HepG2 (cell line): Measurements from ENCODE around the gene IL1RAP. TPM values are rescaled to one million over a fixed set of nuclear protein-coding genes. Genes with fewer than 3 reads are reported as not detected.

ENCODE experiments used
- ATAC-seq: fragments of 200-7000 bp; cut with Tn5 transposase; 3 replicates; pipeline ENCODE4 v1.9.1; 2020; ENCODE audit warnings: mild to moderate bottlenecking, moderate library complexity
- BruUV-seq: library from RNA; stranded (reverse); fragments of 400-500 nt; replicated peaks from 2 replicates; lab custom pipeline; 2021; lab: Mats Ljungman, UMichigan
- CTCF ChIA-PET: fragments of 300-600 bp; formaldehyde crosslinking; extraction: SDS; loops from one replicate; lab custom pipeline; 2021; ENCODE audit warnings: low total read pairs, inconsistent platforms, low intra/inter-chr PET ratio; lab: Yijun Ruan, JAX
- POLR2A ChIA-PET: fragments of 350-600 bp; sonication (Branson Sonifier 250); formaldehyde crosslinking; loops from one replicate; lab custom pipeline; 2020; ENCODE audit warnings: antibody characterized with exemption, inconsistent platforms; lab: Yijun Ruan, JAX
- DNase-seq: peaks from one replicate; pipeline ENCODE4 v3.0.0-alpha.2; 2015; ENCODE audit warnings: low spot score
- FAIRE-seq: peaks from 3 replicates; lab custom pipeline; 2011; peaks lifted over from hg19 to GRCh38; lab: Jason Lieb, UNC
- H2AFZ ChIP-seq: one replicate; pipeline ENCODE4 v1.6.1; 2011; ENCODE audit warnings: low read length, inconsistent platforms
- H3K27ac ChIP-seq: fragments of 300-600 bp; 3 replicates; pipeline ENCODE4 v1.8.0; 2011; ENCODE audit warnings: mixed run types, mild to moderate bottlenecking, mixed read lengths, low read length, inconsistent platforms; ENCODE audit not compliant: insufficient read depth; ENCODE audit errors: extremely low read length
- H3K27me3 ChIP-seq, 2 experiments: fragments of 200-600 bp in 1 of 2; 2 replicates in 1 of 2; 3 replicates in 1 of 2; pipeline versions ENCODE4 v1.6.0 to v1.8.0; 2011; ENCODE audit warnings: low read length in 2 of 2, mild to moderate bottlenecking in 2 of 2, moderate library complexity in 2 of 2, inconsistent platforms in 1 of 2; ENCODE audit not compliant: insufficient read depth in 2 of 2, control insufficient read depth in 1 of 2
- H3K36me3 ChIP-seq, 2 experiments: fragments of 200-600 bp in 1 of 2; replicated peaks in 1 of 2; 2 replicates in 1 of 2; 3 replicates in 1 of 2; pipeline versions ENCODE4 v1.5.1 to v1.8.0; 2011; ENCODE audit warnings: low read length in 2 of 2, inconsistent platforms in 1 of 2; ENCODE audit not compliant: insufficient read depth in 2 of 2, control insufficient read depth in 1 of 2
- H3K4me1 ChIP-seq: 2 replicates; pipeline ENCODE4 v1.5.1; 2012; ENCODE audit warnings: low read length, inconsistent platforms; ENCODE audit not compliant: insufficient read depth
- H3K4me2 ChIP-seq: 2 replicates; pipeline ENCODE4 v1.6.0; 2011; ENCODE audit warnings: low read depth, low read length, inconsistent platforms
- H3K4me3 ChIP-seq, 3 experiments: fragments of 200-600 bp in 1 of 3; sonication (generic), shearing (Covaris generic) in 1 of 3; replicated peaks in 1 of 3; 2 replicates each; pipeline ENCODE4 v1.5.1; 2011 to 2016; ENCODE audit warnings: low read length in 3 of 3, inconsistent platforms in 2 of 3, low read depth in 2 of 3, mild to moderate bottlenecking in 2 of 3, control low read depth in 1 of 3, mixed read lengths in 1 of 3; ENCODE audit not compliant: insufficient read depth in 1 of 3
- H3K79me2 ChIP-seq: one replicate; pipeline ENCODE4 v1.6.1; 2011; ENCODE audit warnings: low read length, inconsistent platforms; ENCODE audit not compliant: insufficient read depth
- H3K9ac ChIP-seq: 2 replicates; pipeline ENCODE4 v1.6.0; 2011; ENCODE audit warnings: mild to moderate bottlenecking, low read depth, low read length, inconsistent platforms; ENCODE audit not compliant: insufficient read depth
- H3K9me3 ChIP-seq: 2 replicates; pipeline ENCODE4 v1.5.1; 2012; ENCODE audit warnings: mild to moderate bottlenecking, low read length
- H4K20me1 ChIP-seq: 2 replicates; pipeline ENCODE4 v1.6.0; 2011; ENCODE audit warnings: inconsistent platforms, mild to moderate bottlenecking, low read length, moderate library complexity; ENCODE audit not compliant: insufficient read depth
- ARID5B ChIP-seq: IDR thresholded peaks from 2 replicates; pipeline ENCODE4 v1.4.0; 2020; ENCODE audit warnings: mild to moderate bottlenecking, missing genetic modification reagents
- FOXC1 ChIP-seq: sonication (generic); formaldehyde crosslinking; IDR thresholded peaks from 2 replicates; pipeline ENCODE4 v1.8.0; 2022; ENCODE audit warnings: mild to moderate bottlenecking, missing genetic modification reagents, borderline replicate concordance
- GRHL1 ChIP-seq: sonication (generic); formaldehyde crosslinking; conservative IDR thresholded peaks from 2 replicates; pipeline ENCODE4 v1.8.0; 2022; ENCODE audit warnings: missing genetic modification reagents
- MEIS2 ChIP-seq: sonication (generic); formaldehyde crosslinking; IDR thresholded peaks from 2 replicates; pipeline ENCODE4 v1.9.0; 2021; ENCODE audit warnings: mild to moderate bottlenecking, missing genetic modification reagents
- SATB2 ChIP-seq: sonication (generic); formaldehyde crosslinking; IDR thresholded peaks from 2 replicates; pipeline ENCODE4 v1.5.0; 2020; ENCODE audit warnings: missing genetic modification reagents
- SOX6 ChIP-seq, 2 experiments: fragments of 450-650 bp in 1 of 2; sonication (generic) in 1 of 2; formaldehyde crosslinking in 1 of 2; IDR thresholded peaks; 2 replicates each; pipeline versions ENCODE4 v1.4.0 to v1.6.1; 2017 to 2020; ENCODE audit warnings: antibody characterized with exemption in 1 of 2, mild to moderate bottlenecking in 1 of 2, missing genetic modification reagents in 1 of 2
- ZNF281 ChIP-seq: sonication (generic); formaldehyde crosslinking; IDR thresholded peaks from 2 replicates; pipeline ENCODE4 v1.4.0; 2020; ENCODE audit warnings: missing genetic modification reagents, borderline replicate concordance
- whole genome bisulfite sequencing: methylation state at CpG from one replicate; pipeline ENCODE4 v1.1.6; 2017; ENCODE audit warnings: low lambda C conversion rate; 5-methylcytosine and 5-hydroxymethylcytosine counted together
- in situ Hi-C: cut with HindIII; loops from 2 replicates; pipeline ENCODE4 v1.10.0; 2017; ENCODE audit warnings: low pct_unique_long_range_greater_than_20kb; ENCODE audit not compliant: extremely low pct_ligation_motif_present
- intact Hi-C: fragments of 100-400 bp; cut with micrococcal nuclease; formaldehyde crosslinking; loops from one replicate; pipeline ENCODE4 v1.10.0; 2022; ENCODE audit not compliant: unreplicated experiment
- polyA plus RNA-seq, 8 experiments: library from polyadenylated mRNA; depleted of rRNA in 3 of 8; stranded (reverse) in 7 of 8; unstranded in 1 of 8; fragments of >200 nt; fragmentation: Illumina TruSeq in 4 of 8; extraction: Trizol in 4 of 8; gene quantifications; 2 replicates each; pipeline versions ENCODE4 v1.2.1 to v1.2.3, GENCODE V29; 2011 to 2016; ENCODE audit warnings: low read depth in 4 of 8, missing spikeins in 1 of 8, mixed read lengths in 1 of 8; ENCODE audit not compliant: insufficient read depth in 1 of 8
- total RNA-seq, 5 experiments: library from RNA; depleted of rRNA; stranded (reverse); fragments of >200 nt; fragmentation: Illumina TruSeq; extraction: Trizol; gene quantifications; 2 replicates each; pipeline ENCODE4 v1.2.3, GENCODE V29; 2016; ENCODE audit warnings: low read depth in 1 of 5

Gene IL1RAP
- total and polyA plus RNA-seq, 2 of the 13 experiments (the other 11 are each of a cell fraction or from before 2014, with no cell fraction given), result 18.3 to 54.9 TPM

GRCh38 chr3:190526787-190527762 is 13.2 kb downstream of the IL1RAP start (continued):
- peak; percentile 75 for TF ChIP-seq ARID5B (CRISPR knock-in tag)
- TF ChIP-seq SOX6 (IDR thresholded peaks at IDR 0.05), result no peak
- peak; percentile 60 for TF ChIP-seq SOX6 (CRISPR knock-in tag; IDR thresholded peaks at IDR 0.05)
- TF ChIP-seq GRHL1 (CRISPR knock-in tag), result no peak

- in situ Hi-C loops (no loop called here), intact Hi-C loops (no loop called here)
- no peak overlapping the region for H3K27ac ChIP-seq
- peaks cover 77% of the 10 kb centered on the region for H3K4me1 ChIP-seq
- WGBS, result 98% methylated on average over 3 of the region's 3 CpGs
- no peak overlapping the region for H2AFZ ChIP-seq
- no peak for ATAC-seq
- H3K36me3 ChIP-seq, result peaks cover 4 to 14% of the 10 kb centered on the region in 2 experiments; a peak in 3 of 5 replicates
- CTCF ChIA-PET, result no interaction called here
- no peak overlapping the region for H3K4me2 ChIP-seq
- no peak for DNase-seq
- no peaks in the 10 kb centered on the region for H4K20me1 ChIP-seq
- H3K9me3 ChIP-seq, result no peaks in the 10 kb centered on the region
- no peak overlapping the region for H3K4me3 ChIP-seq
- peaks cover 70% of the 10 kb centered on the region for H3K79me2 ChIP-seq
- TF ChIP-seq SATB2 (CRISPR knock-in tag) (no peak), MEIS2 (CRISPR knock-in tag) (no peak), ZNF281 (CRISPR knock-in tag) (no peak), FOXC1 (CRISPR knock-in tag) (no peak)
- TF ChIP-seq, all 625 proteins: peak for 0
- no TSS peak for BruUV-seq
- Histone ChIP-seq H3K9ac (no peak overlapping the region), H3K27me3 (no peaks in the 10 kb centered on the region)
- no peak for FAIRE-seq
- POLR2A ChIA-PET, result no interaction called here
Measured at GRCh38 chr3:190528706-190529105, 14.8 kb downstream of the IL1RAP start.
